ENCODE measurements around the gene INTS7. TPM values are rescaled to one million over a fixed set of nuclear protein-coding genes. Genes with fewer than 3 reads are reported as not detected.
"Not testable (repeated sequence)": the region's sequence is repeated elsewhere in the genome, so short reads cannot be mapped to it uniquely, and the experiment has no call there.

The INTS7 gene
- polyA plus RNA-seq, 1 donor (not counting 4 experiments of a cell fraction or from before 2014, with no cell fraction given): 27.2 TPM

DNA sequence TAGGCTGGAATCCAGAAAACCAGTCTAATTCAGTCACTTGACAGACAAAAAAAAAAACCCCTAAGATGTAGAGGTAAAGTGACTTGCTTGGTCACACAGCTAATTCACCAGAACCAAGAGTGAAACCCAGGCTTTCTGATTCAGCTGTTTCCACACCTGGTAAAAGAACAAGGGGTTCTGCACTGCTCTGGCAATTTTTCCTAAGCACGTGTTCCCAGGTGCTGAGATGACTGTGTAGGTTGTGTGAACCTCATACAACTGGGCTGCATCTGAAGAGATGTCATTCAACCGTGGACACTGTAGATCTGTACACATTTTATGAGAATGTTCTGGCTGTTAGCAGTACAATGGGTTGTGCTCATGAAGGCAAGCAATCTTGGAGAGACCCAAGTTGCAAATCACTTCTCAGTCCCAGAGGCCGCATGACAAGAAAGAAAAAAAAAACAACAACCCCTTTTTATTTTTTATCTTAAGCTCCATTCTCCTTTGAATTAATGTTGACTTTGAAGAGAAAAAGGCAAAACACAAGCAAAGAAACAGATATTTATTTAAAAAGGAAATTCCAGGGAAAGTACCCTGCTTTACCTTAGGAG, 95.4 kb downstream of the INTS7 start:
- no peak overlapping the region for H2AFZ ChIP-seq (ENCODE audit: control insufficient read depth, low read length)
- dilution Hi-C loops (cut with MboI; ENCODE audit: extremely low pct_ligation_motif_present, low sequenced_read_pairs): no loop called here
- H3K36me3 ChIP-seq (ENCODE audit: control insufficient read depth in 2 of 2, extremely low read depth in 1 of 2, insufficient read depth in 2 of 2, low read length in 2 of 2): peaks cover 2 to 11% of the 10 kb centered on the region in 2 experiments

DNA sequence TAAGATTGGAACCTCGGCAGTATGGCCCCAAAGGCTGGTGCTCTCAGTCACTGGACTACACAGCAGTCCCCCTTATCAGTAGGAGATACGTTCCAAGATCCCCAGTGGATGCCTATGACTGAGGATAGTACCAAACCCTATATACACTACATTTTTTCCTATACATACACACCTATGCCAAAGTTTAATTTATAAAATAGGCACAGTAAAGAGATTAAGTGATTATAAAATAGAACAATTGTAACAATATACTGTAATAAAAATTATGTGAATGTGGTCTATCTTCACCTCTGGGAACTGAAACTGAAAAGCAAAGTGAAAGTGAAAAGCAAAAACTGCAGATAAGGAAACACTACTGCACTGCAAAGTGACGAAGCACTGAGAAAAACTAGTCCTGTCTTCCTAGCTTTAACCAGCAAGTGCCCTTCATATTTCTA, 96.8 kb downstream of the INTS7 start:
- H3K9ac ChIP-seq (ENCODE audit: control insufficient read depth, extremely low read depth, insufficient read depth, low read length): no peak overlapping the region
- no peaks in the 10 kb centered on the region for H3K27me3 ChIP-seq (ENCODE audit: control insufficient read depth, extremely low read depth, insufficient read depth, low read length)
- FAIRE-seq: no peak
- no peak for TF ChIP-seq EZH2 (IDR thresholded peaks at IDR 0.05; ENCODE audit: low read length)
- TF ChIP-seq CTCF (optimal IDR thresholded peaks at IDR 0.05 in 1 of 3, IDR thresholded peaks at IDR 0.05 in 1 of 3, conservative IDR thresholded peaks at IDR 0.05 in 1 of 3; ENCODE audit: extremely low read depth in 1 of 3, insufficient read depth in 2 of 3, low read length in 3 of 3): no peak
- H3K4me3 ChIP-seq (ENCODE audit: control insufficient read depth in 2 of 3, extremely low read depth in 1 of 3, insufficient read depth in 2 of 3, low read depth in 1 of 3, low read length in 3 of 3): no peak overlapping the region
- H2AFZ ChIP-seq (ENCODE audit: control insufficient read depth, low read length): no peak overlapping the region
- dilution Hi-C loops (cut with MboI; ENCODE audit: extremely low pct_ligation_motif_present, low sequenced_read_pairs): no loop called here
- H4K20me1 ChIP-seq (ENCODE audit: control insufficient read depth, extremely low read depth, insufficient read depth, low read length): no peaks in the 10 kb centered on the region
- H3K9me3 ChIP-seq (ENCODE audit: control insufficient read depth, low read depth, low read length): no peaks in the 10 kb centered on the region
- H3K4me1 ChIP-seq (ENCODE audit: control insufficient read depth, extremely low read depth, insufficient read depth, low read length): no peaks in the 10 kb centered on the region
- H3K9me1 ChIP-seq (ENCODE audit: control insufficient read depth, extremely low read depth, insufficient read depth, low read length): no peaks in the 10 kb centered on the region
- peaks cover 2 to 9% of the 10 kb centered on the region in 2 experiments for H3K36me3 ChIP-seq (ENCODE audit: control insufficient read depth in 2 of 2, extremely low read depth in 1 of 2, insufficient read depth in 2 of 2, low read length in 2 of 2)
- no peaks in the 10 kb centered on the region for H3K79me2 ChIP-seq (ENCODE audit: control insufficient read depth, insufficient read depth, low read length)
- no peak overlapping the region for H3K4me2 ChIP-seq (ENCODE audit: control insufficient read depth, extremely low read depth, insufficient read depth, low read depth, low read length)
- no peak for DNase-seq (ENCODE audit: low read depth, low spot score)
- H3K27ac ChIP-seq (ENCODE audit: control insufficient read depth, insufficient read depth, low read length): no peak overlapping the region

More for the DNA sequence above, 95.4 kb downstream of the INTS7 start:
- no peak for FAIRE-seq
- no peak for DNase-seq (ENCODE audit: low read depth, low spot score)
- Histone ChIP-seq H3K4me3 (ENCODE audit: control insufficient read depth in 2 of 3, extremely low read depth in 1 of 3, insufficient read depth in 2 of 3, low read depth in 1 of 3, low read length in 3 of 3) (no peak overlapping the region), H3K27ac (ENCODE audit: control insufficient read depth, insufficient read depth, low read length) (no peak overlapping the region), H3K4me2 (ENCODE audit: control insufficient read depth, extremely low read depth, insufficient read depth, low read depth, low read length) (no peak overlapping the region), H3K4me1 (ENCODE audit: control insufficient read depth, extremely low read depth, insufficient read depth, low read length) (peaks cover 9% of the 10 kb centered on the region), H3K9me1 (ENCODE audit: control insufficient read depth, extremely low read depth, insufficient read depth, low read length) (no peaks in the 10 kb centered on the region), H3K27me3 (ENCODE audit: control insufficient read depth, extremely low read depth, insufficient read depth, low read length) (no peaks in the 10 kb centered on the region), H3K79me2 (ENCODE audit: control insufficient read depth, insufficient read depth, low read length) (no peaks in the 10 kb centered on the region), H3K9me3 (ENCODE audit: control insufficient read depth, low read depth, low read length) (no peaks in the 10 kb centered on the region), H4K20me1 (ENCODE audit: control insufficient read depth, extremely low read depth, insufficient read depth, low read length) (no peaks in the 10 kb centered on the region), H3K9ac (ENCODE audit: control insufficient read depth, extremely low read depth, insufficient read depth, low read length) (no peak overlapping the region)
- TF ChIP-seq EZH2 (IDR thresholded peaks at IDR 0.05; ENCODE audit: low read length): no peak
- TF ChIP-seq CTCF (optimal IDR thresholded peaks at IDR 0.05 in 1 of 3, IDR thresholded peaks at IDR 0.05 in 1 of 3, conservative IDR thresholded peaks at IDR 0.05 in 1 of 3; ENCODE audit: extremely low read depth in 1 of 3, insufficient read depth in 2 of 3, low read length in 3 of 3): no peak

GRCh38 chr1:211937422-211937821, 97.9 kb downstream of the INTS7 start:
- H3K4me3 ChIP-seq (ENCODE audit: control insufficient read depth in 2 of 3, extremely low read depth in 1 of 3, insufficient read depth in 2 of 3, low read depth in 1 of 3, low read length in 3 of 3); DNase-seq (ENCODE audit: low read depth, low spot score); H3K4me2 ChIP-seq (ENCODE audit: control insufficient read depth, extremely low read depth, insufficient read depth, low read depth, low read length); dilution Hi-C loops (cut with MboI; ENCODE audit: extremely low pct_ligation_motif_present, low sequenced_read_pairs); H3K27ac ChIP-seq (ENCODE audit: control insufficient read depth, insufficient read depth, low read length); H3K9me1 ChIP-seq (ENCODE audit: control insufficient read depth, extremely low read depth, insufficient read depth, low read length); H3K79me2 ChIP-seq (ENCODE audit: control insufficient read depth, insufficient read depth, low read length); H3K9ac ChIP-seq (ENCODE audit: control insufficient read depth, extremely low read depth, insufficient read depth, low read length); H3K9me3 ChIP-seq (ENCODE audit: control insufficient read depth, low read depth, low read length); FAIRE-seq; H3K36me3 ChIP-seq (ENCODE audit: control insufficient read depth in 2 of 2, extremely low read depth in 1 of 2, insufficient read depth in 2 of 2, low read length in 2 of 2); H3K4me1 ChIP-seq (ENCODE audit: control insufficient read depth, extremely low read depth, insufficient read depth, low read length); H3K27me3 ChIP-seq (ENCODE audit: control insufficient read depth, extremely low read depth, insufficient read depth, low read length); H4K20me1 ChIP-seq (ENCODE audit: control insufficient read depth, extremely low read depth, insufficient read depth, low read length); H2AFZ ChIP-seq (ENCODE audit: control insufficient read depth, low read length): not testable (repeated sequence)
